Ishikawa (cell line): ENCODE data around the gene TMEM209.

Experiments
- CEBPB ChIP-seq: IDR thresholded peaks from 2 replicates; pipeline ENCODE4 v1.6.1; 2012
- CREB1 ChIP-seq: IDR thresholded peaks from 2 replicates; pipeline ENCODE4 v1.6.1; 2012; ENCODE audit warnings: low read depth
- EGR1 ChIP-seq: IDR thresholded peaks from 2 replicates; pipeline ENCODE4 v1.6.1; 2012
- EP300 ChIP-seq: IDR thresholded peaks from 2 replicates; pipeline ENCODE4 v1.6.1; 2012; ENCODE audit warnings: borderline replicate concordance
- FOXM1 ChIP-seq: IDR thresholded peaks from 2 replicates; pipeline ENCODE4 v1.6.1; 2012; ENCODE audit warnings: low read depth, borderline replicate concordance
- NFIC ChIP-seq: IDR thresholded peaks from 2 replicates; pipeline ENCODE4 v1.6.1; 2012
- RAD21 ChIP-seq: IDR thresholded peaks from 2 replicates; pipeline ENCODE4 v1.6.1; 2012; ENCODE audit warnings: low read depth
- REST ChIP-seq: IDR thresholded peaks from 2 replicates; pipeline ENCODE4 v1.6.1; 2012; ENCODE audit warnings: low read depth, mild to moderate bottlenecking
- TAF1 ChIP-seq: IDR thresholded peaks from 2 replicates; pipeline ENCODE4 v1.6.1; 2012; ENCODE audit warnings: low read depth, mild to moderate bottlenecking
- TCF12 ChIP-seq: IDR thresholded peaks from 2 replicates; pipeline ENCODE4 v1.6.1; 2012; ENCODE audit warnings: low read depth
- TEAD4 ChIP-seq: IDR thresholded peaks from 2 replicates; pipeline ENCODE4 v1.6.1; 2012
- USF1 ChIP-seq: IDR thresholded peaks from 2 replicates; pipeline ENCODE4 v1.6.1; 2012
- YY1 ChIP-seq: IDR thresholded peaks from 2 replicates; pipeline ENCODE4 v1.6.1; 2012; ENCODE audit warnings: low read depth
- ZBTB7A ChIP-seq: IDR thresholded peaks from 2 replicates; pipeline ENCODE4 v1.6.1; 2012; ENCODE audit warnings: low read depth
- TF ChIP-seq, protein P1 (sequence below): IDR thresholded peaks from 2 replicates; pipeline ENCODE4 v1.6.1; 2012

TMEM209 gene

GRCh38 chr7:130213828-130214227 lies 8.6 kb upstream of the TMEM209 start:
- TF ChIP-seq RAD21, result no peak

DNA sequence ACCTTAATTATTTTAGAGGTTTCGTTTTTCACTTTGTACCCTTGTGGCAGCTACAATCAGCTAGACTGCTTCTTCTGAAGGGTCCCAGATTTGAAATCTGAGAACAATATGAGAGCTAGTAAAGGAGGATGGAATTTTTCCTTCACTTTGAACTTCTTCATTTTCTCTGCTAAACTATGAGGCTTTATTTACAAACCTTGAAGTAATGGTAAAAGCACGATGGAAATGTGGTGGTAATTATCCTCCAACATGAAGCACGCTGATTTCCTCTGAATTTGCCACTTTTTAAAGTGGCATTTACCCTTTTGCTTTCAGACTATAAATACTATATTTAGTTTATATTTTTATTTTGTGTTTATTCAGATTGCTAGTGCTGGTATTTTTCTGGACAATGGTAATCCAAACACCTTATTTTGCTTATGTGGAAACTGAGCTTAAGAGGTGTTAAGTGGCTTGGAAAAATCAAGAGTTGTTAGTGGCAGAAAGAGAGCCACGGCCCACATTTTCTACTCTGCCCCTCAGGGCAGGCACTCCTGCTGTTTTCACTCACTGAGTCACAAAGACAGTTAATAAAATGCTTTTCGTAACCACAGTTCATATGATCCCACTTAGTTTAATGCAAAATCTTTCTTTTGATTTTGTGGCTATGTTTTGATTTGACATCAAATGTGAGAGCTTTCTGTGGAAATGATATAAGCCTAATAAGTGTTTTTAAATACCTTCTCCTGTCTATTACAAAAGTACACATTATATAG lies 5.2 kb upstream of the TMEM209 start:
- no peak for TF ChIP-seq TAF1
- TF ChIP-seq TCF12, result no peak
- TF ChIP-seq, protein P1, sequence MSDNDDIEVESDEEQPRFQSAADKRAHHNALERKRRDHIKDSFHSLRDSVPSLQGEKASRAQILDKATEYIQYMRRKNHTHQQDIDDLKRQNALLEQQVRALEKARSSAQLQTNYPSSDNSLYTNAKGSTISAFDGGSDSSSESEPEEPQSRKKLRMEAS, result no peak

DNA sequence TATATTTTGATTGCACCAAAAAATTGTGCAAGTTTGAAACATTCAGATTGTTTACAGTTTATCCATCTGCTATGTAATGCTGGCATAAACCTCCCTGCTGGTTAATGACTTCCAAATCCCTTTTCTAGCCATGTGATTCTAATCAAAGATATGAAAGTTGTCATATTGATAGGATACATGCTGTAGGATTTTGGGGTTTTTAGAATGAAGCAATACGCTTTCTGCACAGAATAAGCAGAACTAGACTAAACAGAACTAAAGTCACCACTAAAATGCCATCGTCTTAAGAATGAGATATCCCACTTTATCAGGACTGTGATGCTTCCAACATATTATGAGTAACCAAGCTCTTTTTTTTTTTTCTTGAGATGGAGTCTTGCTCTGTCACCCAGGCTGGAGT lies 3.3 kb upstream of the TMEM209 start:
- TF ChIP-seq NFIC (no peak), EP300 (no peak), FOXM1 (no peak)

DNA sequence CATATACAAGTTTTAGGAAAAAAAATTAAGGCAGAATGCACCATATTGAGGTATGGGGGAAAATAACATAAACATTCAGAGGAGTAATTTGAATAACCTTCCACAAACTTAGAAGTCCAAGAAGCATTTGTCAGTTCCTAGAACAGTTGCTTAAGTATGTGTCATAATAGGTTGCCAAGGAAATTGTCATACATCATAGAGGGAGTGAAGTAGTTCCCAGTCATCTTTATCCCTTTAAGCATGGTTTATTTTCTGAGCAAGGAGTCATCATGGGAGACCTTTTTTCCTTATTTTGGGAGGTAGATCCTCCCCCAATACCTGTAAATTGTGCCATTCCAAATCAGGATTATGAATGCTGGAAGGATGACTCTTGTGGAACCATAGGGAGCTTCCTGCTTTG lies 2.4 kb upstream of the TMEM209 start, which contains the start of gene SSMEM1:
TSS of gene SSMEM1 (plus strand) at position 219 of the 400 bp plus-strand sequence. CDS start at position 270, 51 bp downstream.
- TF ChIP-seq REST (no peak), FOXM1 (no peak), EP300 (no peak), EGR1 (no peak), TEAD4 (no peak), ZBTB7A (no peak), TAF1 (no peak), YY1 (no peak), RAD21 (no peak), CREB1 (no peak), CEBPB (no peak), TCF12 (no peak), USF1 (no peak), NFIC (no peak)
- TF ChIP-seq, protein P1, result no peak

DNA sequence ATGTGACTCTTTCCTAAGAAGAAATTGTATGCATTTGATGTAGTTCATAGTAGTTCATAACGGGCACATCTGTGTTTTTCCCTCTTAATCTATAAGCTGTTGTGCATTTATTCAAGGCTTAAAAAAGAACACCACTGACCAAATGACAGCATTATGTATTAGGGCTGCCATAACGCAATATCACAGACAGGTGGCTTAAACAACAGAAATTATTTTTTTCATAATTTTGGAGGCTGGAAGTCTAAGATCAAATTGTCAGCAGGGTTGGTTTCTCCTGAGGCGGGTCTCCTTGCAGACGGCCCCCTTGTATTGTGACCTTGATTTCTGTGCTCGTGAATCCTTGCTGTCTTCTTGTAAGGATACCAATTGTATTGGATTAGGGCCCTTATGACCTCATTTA lies 1.8 kb upstream of the TMEM209 start:
- no peak for TF ChIP-seq TCF12
- no peak for TF ChIP-seq USF1
- no peak for TF ChIP-seq YY1
- no peak for TF ChIP-seq NFIC
- TF ChIP-seq EP300, result no peak
- TF ChIP-seq, protein P1, result no peak

DNA sequence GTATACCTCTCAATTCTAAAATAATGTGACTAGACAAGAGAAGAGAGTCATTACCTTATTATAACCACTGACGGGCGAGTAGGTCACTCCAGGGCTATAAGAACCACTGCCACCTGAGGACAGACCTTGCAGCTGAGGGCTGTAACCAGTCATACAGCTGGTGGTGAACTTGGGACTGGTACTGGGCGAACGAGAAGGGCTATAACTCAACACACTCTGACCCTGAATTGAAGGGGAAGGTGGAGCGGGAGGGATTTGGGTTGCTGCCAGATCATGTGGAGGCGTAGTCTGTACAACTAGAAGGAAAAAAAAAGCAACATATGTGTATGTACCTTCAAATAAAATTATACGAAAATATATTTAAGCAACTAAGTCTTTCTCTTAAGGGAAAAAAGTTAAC lies 3.4 kb downstream of the TMEM209 start:
- no peak for TF ChIP-seq FOXM1
- no peak for TF ChIP-seq CEBPB
- no peak for TF ChIP-seq RAD21
- TF ChIP-seq NFIC, result no peak
- TF ChIP-seq YY1, result no peak
- no peak for TF ChIP-seq TCF12
- TF ChIP-seq TAF1, result no peak
- TF ChIP-seq CREB1, result no peak

DNA sequence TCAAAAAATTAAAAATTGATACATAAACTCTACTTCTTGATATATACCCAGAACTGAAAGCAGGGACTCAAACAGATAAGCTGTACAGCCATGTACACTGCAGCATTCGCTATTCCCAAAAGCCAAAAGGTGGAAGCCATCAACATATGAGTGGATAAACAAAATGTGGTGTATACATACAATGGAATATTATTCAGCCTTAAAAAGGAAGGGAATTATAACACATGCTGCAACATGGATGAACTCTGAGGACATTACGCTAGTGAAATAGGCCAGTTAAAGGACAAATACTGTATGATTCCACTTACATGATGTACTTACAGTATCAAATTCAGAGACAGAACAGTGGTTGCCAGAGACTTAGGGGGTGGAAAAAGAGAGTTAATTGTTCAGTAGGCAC lies 8.1 kb downstream of the TMEM209 start:
- TF ChIP-seq USF1, result no peak
- no peak for TF ChIP-seq ZBTB7A
- no peak for TF ChIP-seq CEBPB
- TF ChIP-seq REST, result no peak
- no peak for TF ChIP-seq EGR1
- no peak for TF ChIP-seq YY1
